Limb (tissue), 2 donors: ENCODE results near the gene LRP1.

Experiments
- DNase-seq, 2 donors: peaks; one replicate each; pipeline ENCODE4 v3.0.0-alpha.2; 2016; ENCODE audit errors: extremely low spot score in 2 of 2

Gene LRP1

GRCh38 chr12:57154076-57154475, 25.8 kb downstream of the LRP1 start:
- no peak for DNase-seq

GRCh38 chr12:57154804-57155434, 26.6 kb downstream of the LRP1 start:
- no peak for DNase-seq

- no peak for DNase-seq
Measured at GRCh38 chr12:57156701-57157403, 28.6 kb downstream of the LRP1 start.

- DNase-seq: no peak
Measured at GRCh38 chr12:57157588-57158173, 29.4 kb downstream of the LRP1 start.

GRCh38 chr12:57158186-57158585, 29.9 kb downstream of the LRP1 start:
- DNase-seq: no peak

GRCh38 chr12:57158665-57159064, 30.4 kb downstream of the LRP1 start:
- no peak for DNase-seq

GRCh38 chr12:57159311-57159710, 31.0 kb downstream of the LRP1 start:
- no peak for DNase-seq

- DNase-seq: no peak
Measured at GRCh38 chr12:57160040-57160439, 31.8 kb downstream of the LRP1 start.

- no peak for DNase-seq
Measured at GRCh38 chr12:57160741-57161140, 32.5 kb downstream of the LRP1 start.

GRCh38 chr12:57161491-57161890, 33.2 kb downstream of the LRP1 start:
- DNase-seq: no peak

- no peak for DNase-seq
Measured at GRCh38 chr12:57162553-57163125, 34.4 kb downstream of the LRP1 start.

- no peak for DNase-seq
Measured at GRCh38 chr12:57164454-57164853, 36.2 kb downstream of the LRP1 start.

- no peak for DNase-seq
Measured at GRCh38 chr12:57164966-57165625, 36.8 kb downstream of the LRP1 start.

- no peak for DNase-seq
Measured at GRCh38 chr12:57165741-57166140, 37.5 kb downstream of the LRP1 start.

- DNase-seq: no peak
Measured at GRCh38 chr12:57166971-57167371, 38.7 kb downstream of the LRP1 start.

- no peak for DNase-seq
Measured at GRCh38 chr12:57168058-57168457, 39.8 kb downstream of the LRP1 start.

- no peak for DNase-seq
Measured at GRCh38 chr12:57169046-57169795, 40.9 kb downstream of the LRP1 start.

- no peak for DNase-seq
Measured at GRCh38 chr12:57169969-57170368, 41.7 kb downstream of the LRP1 start.

GRCh38 chr12:57170408-57170807, 42.1 kb downstream of the LRP1 start:
- DNase-seq: no peak

- DNase-seq: no peak
Measured at GRCh38 chr12:57170927-57171326, 42.6 kb downstream of the LRP1 start.

GRCh38 chr12:57171668-57172067, 43.4 kb downstream of the LRP1 start:
- no peak for DNase-seq
